Lower lobe of right lung (tissue), 2 donors: ENCODE results near the gene SAMD13. TPM values are rescaled to one million over a fixed set of nuclear protein-coding genes. Genes with fewer than 3 reads are reported as not detected.

Experiments
- ATAC-seq, 2 donors: fragments of 200-7000 bp; cut with Tn5 transposase; one replicate each; pipeline ENCODE4 v1.9.1; 2020 to 2022; ENCODE audit warnings: mild to moderate bottlenecking in 2 of 2, moderate library complexity in 2 of 2
- DNase-seq: peaks from one replicate; pipeline ENCODE4 v3.0.0-alpha.2; 2020
- H3K27ac ChIP-seq: fragments of 200-600 bp; one replicate; pipeline ENCODE4 v1.8.0; 2022
- H3K27me3 ChIP-seq: fragments of 200-600 bp; one replicate; pipeline ENCODE4 v1.8.0; 2022; ENCODE audit warnings: low read depth
- H3K36me3 ChIP-seq: fragments of 200-600 bp; one replicate; pipeline ENCODE4 v1.8.0; 2022; ENCODE audit warnings: mild to moderate bottlenecking
- H3K4me1 ChIP-seq: fragments of 200-600 bp; one replicate; pipeline ENCODE4 v1.8.0; 2022
- H3K4me3 ChIP-seq: fragments of 200-600 bp; one replicate; pipeline ENCODE4 v1.8.0; 2022; ENCODE audit warnings: mild to moderate bottlenecking
- H3K9me3 ChIP-seq: fragments of 200-600 bp; one replicate; pipeline ENCODE4 v1.8.0; 2022
- CTCF ChIP-seq: fragments of 200-600 bp; IDR thresholded peaks from one replicate; pipeline ENCODE4 v1.8.0; 2022; ENCODE audit warnings: antibody characterized with exemption, mild to moderate bottlenecking
- intact Hi-C: fragments of 100-400 bp; cut with DNase I; formaldehyde crosslinking; loops from one replicate; pipeline ENCODE4 v1.11.0; 2022
- total RNA-seq: library from RNA; stranded (reverse); fragmentation: NEBNext Ultra II Directional; extraction: Animal tissue kit (Norgen Biotek cat#: 25700); gene quantifications from one replicate; pipeline ENCODE4 v1.2.1, GENCODE V29; 2021
- donor health status: DM: no; HTN: yes; CAD: no; lungs with severe emphysema.

SAMD13 gene
- total RNA-seq, 1 donor from 2014 or later: 2.2 TPM

GRCh38 chr1:84387480-84388163 lies 86.1 kb downstream of the SAMD13 start:
- intact Hi-C loops: no loop called here
- no peak for ATAC-seq

GRCh38 chr1:84390226-84390625 lies 88.7 kb downstream of the SAMD13 start:
- Histone ChIP-seq H3K36me3 (no peaks in the 10 kb centered on the region), H3K27me3 (no peaks in the 10 kb centered on the region), H3K4me3 (no peak overlapping the region), H3K9me3 (no peaks in the 10 kb centered on the region), H3K4me1 (no peaks in the 10 kb centered on the region), H3K27ac (no peak overlapping the region)
- ATAC-seq (no peak), DNase-seq (no peak)
- intact Hi-C loops: no loop called here
- TF ChIP-seq CTCF: no peak

More at GRCh38 chr1:84387480-84388163, 86.1 kb downstream of the SAMD13 start:
- no peak overlapping the region for H3K4me3 ChIP-seq
- no peaks in the 10 kb centered on the region for H3K9me3 ChIP-seq
- no peaks in the 10 kb centered on the region for H3K4me1 ChIP-seq
- H3K27me3 ChIP-seq: no peaks in the 10 kb centered on the region
- H3K36me3 ChIP-seq: no peaks in the 10 kb centered on the region
- H3K27ac ChIP-seq: no peak overlapping the region
- no peak for TF ChIP-seq CTCF
- DNase-seq: no peak

- DNase-seq (no peak), ATAC-seq (no peak)
- Histone ChIP-seq H3K4me1 (no peaks in the 10 kb centered on the region), H3K27me3 (no peaks in the 10 kb centered on the region), H3K36me3 (no peaks in the 10 kb centered on the region), H3K27ac (no peak within 1 kb of the TSS), H3K9me3 (no peaks in the 10 kb centered on the region), H3K4me3 (no peak within 1 kb of the TSS)
- no peak for TF ChIP-seq CTCF
- intact Hi-C loops: no loop called here
Observed at GRCh38 chr1:84398175-84399155, 97.0 kb downstream of the SAMD13 start, which contains the start of gene DNASE2B. DNASE2B (plus strand) TSS chr1:84398484; CDS start chr1:84398565, 81 bp downstream.

Other genes starting within 250 kb of the SAMD13 start
- gene PRKACB, start 157.4 kb upstream of the SAMD13 start, total RNA-seq: 39.7 TPM
- 26.1 TPM for gene DNASE2B, start 96.8 kb downstream of the SAMD13 start, total RNA-seq
- gene RPF1, start 177.6 kb downstream of the SAMD13 start, total RNA-seq: 31.1 TPM
- gene SPATA1, start 204.7 kb downstream of the SAMD13 start, total RNA-seq: 2.5 TPM
- 119 TPM for gene GNG5, start 204.9 kb downstream of the SAMD13 start, total RNA-seq